Measurements from ENCODE around the gene TH. TPM values are rescaled to one million over a fixed set of nuclear protein-coding genes. Genes with fewer than 3 reads are reported as not detected.

The TH gene
- total and polyA plus RNA-seq, 2 experiments from 2014 or later, result not detected

DNA sequence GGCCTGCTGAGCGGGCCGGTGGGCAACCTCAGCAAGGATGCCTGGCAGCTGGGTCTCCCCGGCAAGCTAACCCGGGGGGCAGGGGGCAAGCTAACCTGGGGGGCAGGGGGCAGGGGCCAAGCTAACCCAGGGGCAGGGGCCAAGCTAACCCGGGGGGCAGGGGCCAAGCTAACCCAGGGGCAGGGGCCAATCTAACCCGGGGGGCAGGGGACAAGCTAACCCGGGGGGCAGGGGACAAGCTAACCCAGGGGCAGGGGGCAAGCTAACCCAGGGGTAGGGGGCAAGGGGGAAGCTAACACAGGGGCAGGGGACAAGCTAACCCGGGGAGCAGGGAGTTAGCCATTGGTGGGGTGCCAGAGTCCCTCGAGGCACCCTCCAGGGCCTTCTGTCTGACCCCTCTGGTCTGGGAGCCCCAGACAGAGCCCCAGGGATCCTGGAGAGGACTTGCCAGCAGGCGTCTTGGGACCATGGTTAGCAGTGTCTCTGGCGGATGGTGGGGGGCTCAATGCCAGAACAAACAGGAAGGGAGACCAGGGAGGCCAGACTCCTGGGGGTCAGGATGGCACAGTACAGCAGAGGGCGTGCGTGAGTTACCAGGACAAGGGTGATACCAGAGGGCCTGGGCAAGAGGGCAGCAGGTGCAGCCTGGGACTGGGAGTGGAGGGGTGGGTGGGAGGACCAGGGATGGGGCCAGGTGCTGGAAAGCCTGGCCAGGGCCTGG is 48.5 kb downstream of the TH start:
- no peaks in the 10 kb centered on the region for H3K4me1 ChIP-seq (ENCODE audit: low read depth)
- no peaks in the 10 kb centered on the region for H3K36me3 ChIP-seq
- TF ChIP-seq, protein P1, sequence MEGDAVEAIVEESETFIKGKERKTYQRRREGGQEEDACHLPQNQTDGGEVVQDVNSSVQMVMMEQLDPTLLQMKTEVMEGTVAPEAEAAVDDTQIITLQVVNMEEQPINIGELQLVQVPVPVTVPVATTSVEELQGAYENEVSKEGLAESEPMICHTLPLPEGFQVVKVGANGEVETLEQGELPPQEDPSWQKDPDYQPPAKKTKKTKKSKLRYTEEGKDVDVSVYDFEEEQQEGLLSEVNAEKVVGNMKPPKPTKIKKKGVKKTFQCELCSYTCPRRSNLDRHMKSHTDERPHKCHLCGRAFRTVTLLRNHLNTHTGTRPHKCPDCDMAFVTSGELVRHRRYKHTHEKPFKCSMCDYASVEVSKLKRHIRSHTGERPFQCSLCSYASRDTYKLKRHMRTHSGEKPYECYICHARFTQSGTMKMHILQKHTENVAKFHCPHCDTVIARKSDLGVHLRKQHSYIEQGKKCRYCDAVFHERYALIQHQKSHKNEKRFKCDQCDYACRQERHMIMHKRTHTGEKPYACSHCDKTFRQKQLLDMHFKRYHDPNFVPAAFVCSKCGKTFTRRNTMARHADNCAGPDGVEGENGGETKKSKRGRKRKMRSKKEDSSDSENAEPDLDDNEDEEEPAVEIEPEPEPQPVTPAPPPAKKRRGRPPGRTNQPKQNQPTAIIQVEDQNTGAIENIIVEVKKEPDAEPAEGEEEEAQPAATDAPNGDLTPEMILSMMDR (IDR thresholded peaks at IDR 0.05; ENCODE audit: low read depth, low read length), result no peak
- H3K27ac ChIP-seq, result no peak overlapping the region
- no peaks in the 10 kb centered on the region for H3K27me3 ChIP-seq
- DNase-seq (ENCODE audit: low read depth in 1 of 2, low spot score in 1 of 2), result no peak
- no peaks in the 10 kb centered on the region for H3K9me3 ChIP-seq (ENCODE audit: low read depth)
- no peak overlapping the region for H3K4me3 ChIP-seq

DNA sequence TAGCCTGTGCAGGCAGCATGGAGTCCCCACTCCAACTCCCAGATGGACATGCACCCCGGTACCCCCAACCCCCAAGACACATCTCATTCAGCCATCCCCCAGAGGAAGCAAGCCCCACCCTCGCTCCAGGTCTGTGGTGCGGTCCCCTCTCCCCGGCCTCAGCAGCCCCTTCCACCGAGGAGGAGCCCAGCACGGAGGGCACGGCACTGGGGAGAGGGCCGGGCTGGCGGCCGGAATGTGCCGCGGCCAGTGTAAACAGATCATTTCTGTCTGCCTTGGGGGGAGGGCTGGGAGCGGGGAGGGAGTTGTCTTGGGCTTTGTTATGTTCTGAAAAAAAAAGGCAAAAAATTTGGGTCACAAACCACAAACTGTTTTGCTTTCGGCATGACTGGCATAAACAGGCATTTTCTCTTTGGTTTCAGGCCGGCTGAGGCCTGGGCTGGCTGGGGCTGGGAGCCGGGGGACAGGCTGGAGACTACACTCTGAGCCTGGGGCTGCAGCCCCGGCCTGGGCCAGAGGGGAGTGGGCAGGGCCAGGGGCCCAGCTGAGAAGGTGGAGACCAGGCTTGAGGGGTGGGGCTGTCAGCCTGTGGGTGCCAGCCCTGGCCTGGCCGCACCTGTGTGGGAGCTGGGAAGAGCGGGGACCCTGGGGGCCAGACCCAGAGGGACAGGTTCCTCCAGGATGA is 49.3 kb downstream of the TH start:
- H3K36me3 ChIP-seq, result no peaks in the 10 kb centered on the region

GRCh38 chr11:2121227-2122130 is 50.1 kb downstream of the TH start:
- H3K4me1 ChIP-seq (ENCODE audit: low read depth), result no peaks in the 10 kb centered on the region
- no peak overlapping the region for H3K4me3 ChIP-seq
- TF ChIP-seq, protein P1 (IDR thresholded peaks at IDR 0.05; ENCODE audit: low read depth, low read length), result no peak
- DNase-seq (ENCODE audit: low read depth in 1 of 2, low spot score in 1 of 2), result no peak
- no peak overlapping the region for H3K27ac ChIP-seq
- no peaks in the 10 kb centered on the region for H3K36me3 ChIP-seq
- H3K27me3 ChIP-seq, result no peaks in the 10 kb centered on the region
- no peaks in the 10 kb centered on the region for H3K9me3 ChIP-seq (ENCODE audit: low read depth)

More for the DNA sequence above, 49.3 kb downstream of the TH start:
- Histone ChIP-seq H3K4me3 (no peak overlapping the region), H3K9me3 (ENCODE audit: low read depth) (no peaks in the 10 kb centered on the region), H3K27me3 (no peaks in the 10 kb centered on the region), H3K4me1 (ENCODE audit: low read depth) (no peaks in the 10 kb centered on the region), H3K27ac (no peak overlapping the region)
- TF ChIP-seq, protein P1 (IDR thresholded peaks at IDR 0.05; ENCODE audit: low read depth, low read length), result no peak
- DNase-seq (ENCODE audit: low read depth in 1 of 2, low spot score in 1 of 2), result peak in 1 of 2 donors; percentile 33

GRCh38 chr11:2120359-2121100 is 51.1 kb downstream of the TH start:
- no peak overlapping the region for H3K4me3 ChIP-seq
- no peak overlapping the region for H3K27ac ChIP-seq
- TF ChIP-seq, protein P1 (IDR thresholded peaks at IDR 0.05; ENCODE audit: low read depth, low read length), result no peak
- peak in 1 of 2 donors; percentile 62 for DNase-seq (ENCODE audit: low read depth in 1 of 2, low spot score in 1 of 2)
- H3K4me1 ChIP-seq (ENCODE audit: low read depth), result no peaks in the 10 kb centered on the region
- no peaks in the 10 kb centered on the region for H3K9me3 ChIP-seq (ENCODE audit: low read depth)
- H3K36me3 ChIP-seq, result no peaks in the 10 kb centered on the region
- H3K27me3 ChIP-seq, result no peaks in the 10 kb centered on the region

DNA sequence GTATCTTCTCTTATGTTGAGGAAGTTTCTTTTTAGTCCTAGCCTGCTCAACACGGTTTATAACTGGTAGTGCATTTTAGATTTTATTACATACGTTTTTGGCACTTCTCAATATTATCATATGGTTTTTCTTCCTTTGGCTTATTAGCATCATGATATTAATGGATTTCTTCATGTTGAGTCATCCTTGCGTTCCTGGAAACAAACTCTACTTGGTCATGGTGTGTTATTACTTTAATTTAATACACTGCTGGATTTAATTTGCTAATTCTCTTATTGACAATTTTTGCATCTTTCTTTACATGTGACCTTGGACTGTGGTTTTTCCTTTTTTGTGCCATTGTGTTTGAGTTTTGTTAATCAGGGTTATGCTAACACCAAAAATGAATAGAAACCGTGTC is 52.9 kb downstream of the TH start:
- no peaks in the 10 kb centered on the region for H3K4me1 ChIP-seq (ENCODE audit: low read depth)
- no peaks in the 10 kb centered on the region for H3K36me3 ChIP-seq
- H3K27me3 ChIP-seq, result no peaks in the 10 kb centered on the region
- H3K9me3 ChIP-seq (ENCODE audit: low read depth), result no peaks in the 10 kb centered on the region
- H3K4me3 ChIP-seq, result no peak overlapping the region
- H3K27ac ChIP-seq, result no peak overlapping the region
- TF ChIP-seq, protein P1 (IDR thresholded peaks at IDR 0.05; ENCODE audit: low read depth, low read length), result no peak
- no peak for DNase-seq (ENCODE audit: low read depth in 1 of 2, low spot score in 1 of 2)

All from cardiac muscle cell (in vitro differentiated cells and primary cell).